Type B pancreatic cell (in vitro differentiated cells): ENCODE results near the gene MAP1A. TPM values are rescaled to one million over a fixed set of nuclear protein-coding genes. Genes with fewer than 3 reads are reported as not detected.
A peak's percentile ranks its signal among the peaks of the same experiment; 100 is the strongest.

ENCODE experiments used
- DNase-seq: peaks from one replicate; pipeline ENCODE4 v3.0.0; 2021; ENCODE audit warnings: mixed read lengths; ENCODE audit not compliant: unreplicated experiment; ENCODE audit errors: extremely low spot score
- H3K27ac Mint-ChIP-seq: 2 replicates; pipeline ENCODE4 v1.8.0; 2021; ENCODE audit warnings: mild to moderate bottlenecking, mixed read lengths
- H3K27me3 Mint-ChIP-seq: 2 replicates; pipeline ENCODE4 v1.8.0; 2021; ENCODE audit warnings: mixed read lengths
- H3K36me3 Mint-ChIP-seq: 2 replicates; pipeline ENCODE4 v1.8.0; 2021; ENCODE audit warnings: mixed read lengths
- H3K4me1 Mint-ChIP-seq: one replicate; pipeline ENCODE4 v1.8.0; 2021; ENCODE audit warnings: mixed read lengths; ENCODE audit not compliant: unreplicated experiment
- H3K4me3 Mint-ChIP-seq: 2 replicates; pipeline ENCODE4 v1.8.0; 2021; ENCODE audit warnings: mild to moderate bottlenecking, mixed read lengths
- H3K9me3 Mint-ChIP-seq: 2 replicates; pipeline ENCODE4 v1.8.0; 2021; ENCODE audit warnings: mixed read lengths
- total RNA-seq: library from RNA; stranded (reverse); gene quantifications from 2 replicates; pipeline ENCODE4 v1.2.1, GENCODE V29; 2021; ENCODE audit warnings: low replicate concordance
- TF ChIP-seq, protein P1 (sequence below): fragments of 200-600 bp; sonication (generic); conservative IDR thresholded peaks from 2 replicates; pipeline ENCODE4 v1.5.0; 2021; ENCODE audit warnings: antibody characterized with exemption, mild to moderate bottlenecking

Gene MAP1A
- total RNA-seq, 1 donor from 2014 or later = 18.2 TPM

DNA sequence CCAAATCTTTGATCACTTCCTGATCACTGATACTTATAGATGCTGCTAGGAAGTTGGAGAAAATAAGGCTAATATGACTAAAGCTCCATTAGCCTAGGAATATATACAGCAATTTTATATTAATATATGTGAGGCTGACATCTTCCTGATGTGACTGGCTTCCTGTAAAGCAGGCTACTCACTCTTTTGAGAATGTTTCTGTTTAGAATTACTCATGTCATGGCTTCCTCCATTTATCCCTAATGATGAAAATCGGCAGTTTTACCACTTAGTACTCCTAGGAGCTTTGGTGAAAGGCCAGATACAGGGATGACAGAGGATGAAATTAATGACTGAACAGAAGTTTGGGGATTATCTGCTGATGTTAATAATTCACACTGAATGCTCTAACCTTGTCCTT, 3.9 kb upstream of the MAP1A start:
- DNase-seq = no peak
- Mint-ChIP-seq H3K9me3 (no peaks in the 10 kb centered on the region), H3K27me3 (peaks cover 6% of the 10 kb centered on the region), H3K4me3 (no peak overlapping the region), H3K4me1 (peaks cover 64% of the 10 kb centered on the region), H3K27ac (no peak overlapping the region), H3K36me3 (no peaks in the 10 kb centered on the region)
- TF ChIP-seq, protein P1, sequence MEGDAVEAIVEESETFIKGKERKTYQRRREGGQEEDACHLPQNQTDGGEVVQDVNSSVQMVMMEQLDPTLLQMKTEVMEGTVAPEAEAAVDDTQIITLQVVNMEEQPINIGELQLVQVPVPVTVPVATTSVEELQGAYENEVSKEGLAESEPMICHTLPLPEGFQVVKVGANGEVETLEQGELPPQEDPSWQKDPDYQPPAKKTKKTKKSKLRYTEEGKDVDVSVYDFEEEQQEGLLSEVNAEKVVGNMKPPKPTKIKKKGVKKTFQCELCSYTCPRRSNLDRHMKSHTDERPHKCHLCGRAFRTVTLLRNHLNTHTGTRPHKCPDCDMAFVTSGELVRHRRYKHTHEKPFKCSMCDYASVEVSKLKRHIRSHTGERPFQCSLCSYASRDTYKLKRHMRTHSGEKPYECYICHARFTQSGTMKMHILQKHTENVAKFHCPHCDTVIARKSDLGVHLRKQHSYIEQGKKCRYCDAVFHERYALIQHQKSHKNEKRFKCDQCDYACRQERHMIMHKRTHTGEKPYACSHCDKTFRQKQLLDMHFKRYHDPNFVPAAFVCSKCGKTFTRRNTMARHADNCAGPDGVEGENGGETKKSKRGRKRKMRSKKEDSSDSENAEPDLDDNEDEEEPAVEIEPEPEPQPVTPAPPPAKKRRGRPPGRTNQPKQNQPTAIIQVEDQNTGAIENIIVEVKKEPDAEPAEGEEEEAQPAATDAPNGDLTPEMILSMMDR = no peak

- H3K27ac Mint-ChIP-seq = no peak overlapping the region
- no peaks in the 10 kb centered on the region for H3K9me3 Mint-ChIP-seq
- H3K27me3 Mint-ChIP-seq = peaks cover 6% of the 10 kb centered on the region
- no peak overlapping the region for H3K4me3 Mint-ChIP-seq
- TF ChIP-seq, protein P1 = peak; percentile 78
- H3K4me1 Mint-ChIP-seq = peaks cover 68% of the 10 kb centered on the region
- H3K36me3 Mint-ChIP-seq = no peaks in the 10 kb centered on the region
- no peak for DNase-seq
Measured at GRCh38 chr15:43514241-43515057, 3.0 kb upstream of the MAP1A start.

DNA sequence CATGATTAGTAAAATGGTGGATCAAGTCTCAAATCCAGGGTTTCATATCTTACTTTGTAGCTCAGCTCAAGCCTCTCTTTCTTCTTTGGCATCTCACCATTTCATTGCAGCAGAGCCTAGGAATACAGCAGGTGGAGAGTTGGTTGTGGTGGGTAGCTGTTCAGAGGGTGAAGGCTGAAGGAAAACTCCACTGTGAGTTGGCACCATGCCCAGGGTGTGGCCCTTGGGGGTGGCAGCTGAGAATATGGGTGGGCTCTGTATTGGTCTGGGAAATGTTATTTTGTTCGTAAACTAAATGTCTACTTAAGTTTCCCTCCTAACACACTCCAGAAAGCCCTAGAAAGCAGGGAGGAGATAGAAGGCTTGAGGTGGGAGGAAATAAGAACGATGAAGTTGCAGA, 1.7 kb upstream of the MAP1A start:
- H3K4me1 Mint-ChIP-seq = peaks cover 68% of the 10 kb centered on the region
- no peaks in the 10 kb centered on the region for H3K9me3 Mint-ChIP-seq
- TF ChIP-seq, protein P1 = no peak
- no peak for DNase-seq
- H3K27me3 Mint-ChIP-seq = peaks cover 6% of the 10 kb centered on the region
- H3K36me3 Mint-ChIP-seq = peaks cover 4% of the 10 kb centered on the region
- peak overlapping the region; percentile 70 for H3K4me3 Mint-ChIP-seq
- no peak overlapping the region for H3K27ac Mint-ChIP-seq

- Mint-ChIP-seq H3K4me3 (peak overlapping the region; percentile 70), H3K9me3 (no peaks in the 10 kb centered on the region), H3K4me1 (peaks cover 66% of the 10 kb centered on the region), H3K27ac (no peak overlapping the region), H3K36me3 (peaks cover 6% of the 10 kb centered on the region), H3K27me3 (peaks cover 6% of the 10 kb centered on the region)
- DNase-seq = no peak
- TF ChIP-seq, protein P1 = no peak
Measured at GRCh38 chr15:43516185-43516584, 1.2 kb upstream of the MAP1A start.

- Mint-ChIP-seq H3K27me3 (peaks cover 5% of the 10 kb centered on the region), H3K4me3 (peak overlapping the region; percentile 92), H3K9me3 (no peaks in the 10 kb centered on the region), H3K4me1 (peaks cover 60% of the 10 kb centered on the region), H3K36me3 (peaks cover 10% of the 10 kb centered on the region), H3K27ac (peak overlapping the region; percentile 80)
- no peak for DNase-seq
- TF ChIP-seq, protein P1 = no peak
Measured at GRCh38 chr15:43516801-43517353, 531 bp upstream of the MAP1A start.
